ENCODE measurements around the gene GJA5. TPM values are rescaled to one million over a fixed set of nuclear protein-coding genes. Genes with fewer than 3 reads are reported as not detected.

Gene GJA5
- total RNA-seq, 1 experiment from 2014 or later, result not detected

GRCh38 chr1:147754661-147755060 lies 5.7 kb downstream of the GJA5 start:
- no TSS peak for BruUV-seq (replicated peaks)
- ChIA-PET RAD21 (ENCODE audit: low non-redundant PET in 1 of 2, low total read pairs in 2 of 2, uncharacterized antibody in 2 of 2, unreplicated experiment in 2 of 2) (no interaction called here), POLR2A (no interaction called here), CTCF (no interaction called here)
- Histone ChIP-seq H3K9me2 (ENCODE audit: insufficient read depth) (no peaks in the 10 kb centered on the region), H3K27ac (ENCODE audit: low read depth, low read length) (no peak overlapping the region), H3K79me2 (ENCODE audit: insufficient read depth, low read length) (no peaks in the 10 kb centered on the region), H3K9ac (ENCODE audit: low read length) (no peak overlapping the region), H2AFZ (ENCODE audit: low read depth, low read length, poor library complexity, severe bottlenecking) (no peak overlapping the region), H3K4me2 (ENCODE audit: low read length) (no peak overlapping the region), H3K36me3 (ENCODE audit: control insufficient read depth in 1 of 2, insufficient read depth in 2 of 2, low read length in 2 of 2) (no peaks in the 10 kb centered on the region), H3K4me3 (replicated peaks in 1 of 2; ENCODE audit: low read depth in 1 of 2, low read length in 2 of 2) (no peak overlapping the region), H3K9me3 (ENCODE audit: control insufficient read depth in 1 of 2, insufficient read depth in 1 of 2, low read depth in 1 of 2, low read length in 2 of 2) (no peaks in the 10 kb centered on the region), H3K27me3 (ENCODE audit: insufficient read depth, low read length) (no peaks in the 10 kb centered on the region), H3K4me1 (ENCODE audit: control insufficient read depth in 1 of 2, insufficient read depth in 2 of 2, low read length in 2 of 2) (no peaks in the 10 kb centered on the region), H4K20me1 (ENCODE audit: insufficient read depth) (no peaks in the 10 kb centered on the region)
- TF ChIP-seq CEBPB (IDR thresholded peaks at IDR 0.05; ENCODE audit: low read depth), result no peak
- no peak for TF ChIP-seq ZFX (IDR thresholded peaks at IDR 0.05)
- no peak for TF ChIP-seq RAD21 (IDR thresholded peaks at IDR 0.05; ENCODE audit: low read depth)
- no peak for TF ChIP-seq POLR2A (IDR thresholded peaks at IDR 0.05; ENCODE audit: borderline replicate concordance, extremely low read depth, insufficient read depth, insufficient read length)
- no peak for TF ChIP-seq SIN3A (IDR thresholded peaks at IDR 0.05; ENCODE audit: low read depth)
- intact Hi-C loops (cut with micrococcal nuclease), result no loop called here
- ATAC-seq (no peak), DNase-seq (ENCODE audit: low read depth, low spot score) (no peak)

- RAD21 ChIA-PET (ENCODE audit: low non-redundant PET in 1 of 2, low total read pairs in 2 of 2, uncharacterized antibody in 2 of 2, unreplicated experiment in 2 of 2), result no interaction called here
- no peaks in the 10 kb centered on the region for H3K27me3 ChIP-seq (ENCODE audit: insufficient read depth, low read length)
- H3K79me2 ChIP-seq (ENCODE audit: insufficient read depth, low read length), result no peaks in the 10 kb centered on the region
- no peak overlapping the region for H3K4me3 ChIP-seq (replicated peaks in 1 of 2; ENCODE audit: low read depth in 1 of 2, low read length in 2 of 2)
- H3K9me2 ChIP-seq (ENCODE audit: insufficient read depth), result no peaks in the 10 kb centered on the region
- no peaks in the 10 kb centered on the region for H3K36me3 ChIP-seq (ENCODE audit: control insufficient read depth in 1 of 2, insufficient read depth in 2 of 2, low read length in 2 of 2)
- no peaks in the 10 kb centered on the region for H3K9me3 ChIP-seq (ENCODE audit: control insufficient read depth in 1 of 2, insufficient read depth in 1 of 2, low read depth in 1 of 2, low read length in 2 of 2)
- intact Hi-C loops (cut with micrococcal nuclease), result no loop called here
- H2AFZ ChIP-seq (ENCODE audit: low read depth, low read length, poor library complexity, severe bottlenecking), result no peak overlapping the region
- H3K4me2 ChIP-seq (ENCODE audit: low read length), result no peak overlapping the region
- ATAC-seq, result no peak
- BruUV-seq (replicated peaks), result no TSS peak
- no peak overlapping the region for H3K9ac ChIP-seq (ENCODE audit: low read length)
- TF ChIP-seq RAD21 (IDR thresholded peaks at IDR 0.05; ENCODE audit: low read depth) (no peak), CEBPB (IDR thresholded peaks at IDR 0.05; ENCODE audit: low read depth) (no peak), EZH2phosphoT487 (IDR thresholded peaks at IDR 0.05; ENCODE audit: borderline replicate concordance) (no peak), FOSL1 (IDR thresholded peaks at IDR 0.05; ENCODE audit: low read depth) (no peak), YY1 (IDR thresholded peaks at IDR 0.05; ENCODE audit: extremely low read depth, insufficient replicate concordance, low read depth, low read length) (no peak), CBX3 (IDR thresholded peaks at IDR 0.05; ENCODE audit: low read depth) (no peak), JUND (IDR thresholded peaks at IDR 0.05) (no peak), POLR2A (IDR thresholded peaks at IDR 0.05; ENCODE audit: borderline replicate concordance, extremely low read depth, insufficient read depth, insufficient read length) (no peak), ZBTB33 (IDR thresholded peaks at IDR 0.05; ENCODE audit: extremely low read depth, insufficient replicate concordance, low read length) (no peak), SP1 (IDR thresholded peaks at IDR 0.05; ENCODE audit: low read depth) (no peak), ATF3 (IDR thresholded peaks at IDR 0.05) (no peak), SRF (IDR thresholded peaks at IDR 0.05; ENCODE audit: low read depth) (no peak), ZFX (IDR thresholded peaks at IDR 0.05) (no peak)
- H3K27ac ChIP-seq (ENCODE audit: low read depth, low read length), result no peak overlapping the region
- H4K20me1 ChIP-seq (ENCODE audit: insufficient read depth), result no peaks in the 10 kb centered on the region
- H3K4me1 ChIP-seq (ENCODE audit: control insufficient read depth in 1 of 2, insufficient read depth in 2 of 2, low read length in 2 of 2), result peaks cover 0 to 7% of the 10 kb centered on the region in 2 experiments; a peak in 1 of 4 replicates
- no peak for DNase-seq (ENCODE audit: low read depth, low spot score)
- CTCF ChIA-PET, result no interaction called here
- POLR2A ChIA-PET, result interaction anchor here (1.8 kb wide), 1 partner anchor 510 kb away, joined by 4 read pairs; no protein-coding TSS in a partner anchor
Measured at GRCh38 chr1:147753081-147753480, 7.3 kb downstream of the GJA5 start.
